GM12878 (cell line): ENCODE data around the gene PALLD.

Experiments
- EP300 ChIP-seq, 2 experiments: fragments of 150-350 bp in 1 of 2; IDR thresholded peaks; 2 replicates each; pipeline ENCODE4 v1.6.1; 2011 to 2012; ENCODE audit warnings: low read depth in 2 of 2, low read length in 2 of 2, borderline replicate concordance in 1 of 2, improper control_type of control experiment in 1 of 2, inconsistent platforms in 1 of 2; ENCODE audit not compliant: control insufficient read depth in 1 of 2
- FOS ChIP-seq: IDR thresholded peaks from 3 replicates; pipeline ENCODE4 v1.6.1; 2011; ENCODE audit warnings: borderline replicate concordance; ENCODE audit not compliant: insufficient read length; ENCODE audit errors: extremely low read depth
- RAD21 ChIP-seq: IDR thresholded peaks from 2 replicates; pipeline ENCODE4 v1.6.1; 2011; ENCODE audit warnings: mild to moderate bottlenecking, low read depth, low read length, moderate library complexity; ENCODE audit not compliant: insufficient read depth
- RFX5 ChIP-seq: IDR thresholded peaks from 2 replicates; pipeline ENCODE4 v1.6.1; 2011; ENCODE audit warnings: low read depth, low read length, improper control_type of control experiment
- SMARCA5 ChIP-seq: fragments of 450-650 bp; IDR thresholded peaks from 2 replicates; pipeline ENCODE4 v1.6.1; 2017; ENCODE audit warnings: mild to moderate bottlenecking
- SP1 ChIP-seq: IDR thresholded peaks from one replicate; pipeline ENCODE4 v1.6.1; 2011; ENCODE audit warnings: low read depth, low read length
- SRF ChIP-seq, 2 experiments: IDR thresholded peaks; 2 replicates each; pipeline ENCODE4 v1.6.1; 2011; ENCODE audit warnings: low read depth in 2 of 2, low read length in 2 of 2, mild to moderate bottlenecking in 1 of 2, moderate library complexity in 1 of 2
- TF ChIP-seq, protein P1 (sequence below): fragments of 450-650 bp; IDR thresholded peaks from 2 replicates; pipeline ENCODE4 v1.6.1; 2017; ENCODE audit warnings: mild to moderate bottlenecking
- TF ChIP-seq, protein P2 (sequence below): IDR thresholded peaks from 2 replicates; pipeline ENCODE4 v1.6.1; 2011; ENCODE audit warnings: borderline replicate concordance, low read depth, mild to moderate bottlenecking, moderate library complexity, mixed read lengths, low read length; ENCODE audit not compliant: insufficient read depth; ENCODE audit errors: extremely low read length
- TF ChIP-seq, protein P3 (sequence below): fragments of 450-650 bp; IDR thresholded peaks from 2 replicates; pipeline ENCODE4 v1.6.1; 2017; ENCODE audit warnings: mild to moderate bottlenecking, moderate library complexity

DNA sequence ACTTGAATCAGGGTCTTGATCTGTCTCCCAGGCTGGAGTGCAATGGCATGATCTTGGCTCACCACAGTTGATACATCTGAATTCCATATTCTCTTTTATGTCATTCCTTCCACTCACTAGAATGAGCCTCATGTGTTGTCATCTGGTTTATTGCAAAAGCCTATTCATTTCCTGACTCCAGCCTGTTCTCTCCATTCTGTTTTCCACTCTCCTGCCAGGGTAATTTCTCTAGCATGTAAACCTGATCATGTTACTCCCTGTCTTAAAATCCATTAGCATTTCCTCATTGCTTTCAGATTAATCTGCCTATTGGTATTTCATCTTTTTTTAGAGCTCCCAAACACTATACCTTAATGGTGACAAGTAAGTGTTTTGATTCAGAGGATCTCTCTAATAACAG, 12.2 kb upstream of the PALLD start:
- TF ChIP-seq EP300 (IDR thresholded peaks at IDR 0.05; ENCODE audit: borderline replicate concordance in 1 of 2, control insufficient read depth in 1 of 2, low read depth in 2 of 2, low read length in 2 of 2) (no peak), SRF (IDR thresholded peaks at IDR 0.05; ENCODE audit: low read depth in 2 of 2, low read length in 2 of 2) (no peak), SMARCA5 (no peak), RFX5 (no peak), RAD21 (no peak), FOS (no peak), SP1 (no peak)
- TF ChIP-seq, protein P1, sequence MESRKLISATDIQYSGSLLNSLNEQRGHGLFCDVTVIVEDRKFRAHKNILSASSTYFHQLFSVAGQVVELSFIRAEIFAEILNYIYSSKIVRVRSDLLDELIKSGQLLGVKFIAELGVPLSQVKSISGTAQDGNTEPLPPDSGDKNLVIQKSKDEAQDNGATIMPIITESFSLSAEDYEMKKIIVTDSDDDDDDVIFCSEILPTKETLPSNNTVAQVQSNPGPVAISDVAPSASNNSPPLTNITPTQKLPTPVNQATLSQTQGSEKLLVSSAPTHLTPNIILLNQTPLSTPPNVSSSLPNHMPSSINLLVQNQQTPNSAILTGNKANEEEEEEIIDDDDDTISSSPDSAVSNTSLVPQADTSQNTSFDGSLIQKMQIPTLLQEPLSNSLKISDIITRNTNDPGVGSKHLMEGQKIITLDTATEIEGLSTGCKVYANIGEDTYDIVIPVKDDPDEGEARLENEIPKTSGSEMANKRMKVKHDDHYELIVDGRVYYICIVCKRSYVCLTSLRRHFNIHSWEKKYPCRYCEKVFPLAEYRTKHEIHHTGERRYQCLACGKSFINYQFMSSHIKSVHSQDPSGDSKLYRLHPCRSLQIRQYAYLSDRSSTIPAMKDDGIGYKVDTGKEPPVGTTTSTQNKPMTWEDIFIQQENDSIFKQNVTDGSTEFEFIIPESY, result no peak
- TF ChIP-seq, protein P2, sequence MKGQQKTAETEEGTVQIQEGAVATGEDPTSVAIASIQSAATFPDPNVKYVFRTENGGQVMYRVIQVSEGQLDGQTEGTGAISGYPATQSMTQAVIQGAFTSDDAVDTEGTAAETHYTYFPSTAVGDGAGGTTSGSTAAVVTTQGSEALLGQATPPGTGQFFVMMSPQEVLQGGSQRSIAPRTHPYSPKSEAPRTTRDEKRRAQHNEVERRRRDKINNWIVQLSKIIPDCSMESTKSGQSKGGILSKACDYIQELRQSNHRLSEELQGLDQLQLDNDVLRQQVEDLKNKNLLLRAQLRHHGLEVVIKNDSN, result no peak
- TF ChIP-seq, protein P3, sequence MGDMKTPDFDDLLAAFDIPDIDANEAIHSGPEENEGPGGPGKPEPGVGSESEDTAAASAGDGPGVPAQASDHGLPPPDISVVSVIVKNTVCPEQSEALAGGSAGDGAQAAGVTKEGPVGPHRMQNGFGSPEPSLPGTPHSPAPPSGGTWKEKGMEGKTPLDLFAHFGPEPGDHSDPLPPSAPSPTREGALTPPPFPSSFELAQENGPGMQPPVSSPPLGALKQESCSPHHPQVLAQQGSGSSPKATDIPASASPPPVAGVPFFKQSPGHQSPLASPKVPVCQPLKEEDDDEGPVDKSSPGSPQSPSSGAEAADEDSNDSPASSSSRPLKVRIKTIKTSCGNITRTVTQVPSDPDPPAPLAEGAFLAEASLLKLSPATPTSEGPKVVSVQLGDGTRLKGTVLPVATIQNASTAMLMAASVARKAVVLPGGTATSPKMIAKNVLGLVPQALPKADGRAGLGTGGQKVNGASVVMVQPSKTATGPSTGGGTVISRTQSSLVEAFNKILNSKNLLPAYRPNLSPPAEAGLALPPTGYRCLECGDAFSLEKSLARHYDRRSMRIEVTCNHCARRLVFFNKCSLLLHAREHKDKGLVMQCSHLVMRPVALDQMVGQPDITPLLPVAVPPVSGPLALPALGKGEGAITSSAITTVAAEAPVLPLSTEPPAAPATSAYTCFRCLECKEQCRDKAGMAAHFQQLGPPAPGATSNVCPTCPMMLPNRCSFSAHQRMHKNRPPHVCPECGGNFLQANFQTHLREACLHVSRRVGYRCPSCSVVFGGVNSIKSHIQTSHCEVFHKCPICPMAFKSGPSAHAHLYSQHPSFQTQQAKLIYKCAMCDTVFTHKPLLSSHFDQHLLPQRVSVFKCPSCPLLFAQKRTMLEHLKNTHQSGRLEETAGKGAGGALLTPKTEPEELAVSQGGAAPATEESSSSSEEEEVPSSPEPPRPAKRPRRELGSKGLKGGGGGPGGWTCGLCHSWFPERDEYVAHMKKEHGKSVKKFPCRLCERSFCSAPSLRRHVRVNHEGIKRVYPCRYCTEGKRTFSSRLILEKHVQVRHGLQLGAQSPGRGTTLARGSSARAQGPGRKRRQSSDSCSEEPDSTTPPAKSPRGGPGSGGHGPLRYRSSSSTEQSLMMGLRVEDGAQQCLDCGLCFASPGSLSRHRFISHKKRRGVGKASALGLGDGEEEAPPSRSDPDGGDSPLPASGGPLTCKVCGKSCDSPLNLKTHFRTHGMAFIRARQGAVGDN, result no peak
